Activated T-cell treated with anti-CD3 and anti-CD28 coated beads, Interleukin-2, amount 50 U/mL, for 4 hours (primary cell): Measurements from ENCODE around the gene KIF2C. TPM values are rescaled to one million over a fixed set of nuclear protein-coding genes. Genes with fewer than 3 reads are reported as not detected.
"Not testable (repeated sequence)": the region's sequence is repeated elsewhere in the genome, so short reads cannot be mapped to it uniquely, and the experiment has no call there.

ENCODE experiments used
- ATAC-seq, 2 donors: fragments of 200-7000 bp; cut with Tn5 transposase; one replicate each; pipeline ENCODE4 v1.10.0; 2021
- DNase-seq: peaks from one replicate; pipeline ENCODE4 v3.0.0-alpha.2; 2020
- H3K27me3 Mint-ChIP-seq: one replicate; pipeline ENCODE4 v1.8.0; 2021; ENCODE audit warnings: low read depth, mixed read lengths
- H3K36me3 Mint-ChIP-seq: one replicate; pipeline ENCODE4 v1.8.0; 2022; ENCODE audit warnings: mixed read lengths; ENCODE audit not compliant: insufficient read depth
- H3K4me1 Mint-ChIP-seq: one replicate; pipeline ENCODE4 v1.8.0; 2021; ENCODE audit warnings: low read depth, mixed read lengths
- H3K4me3 Mint-ChIP-seq: one replicate; pipeline ENCODE4 v1.8.0; 2021; ENCODE audit warnings: mild to moderate bottlenecking, moderate library complexity, mixed read lengths
- H3K9me3 Mint-ChIP-seq: one replicate; pipeline ENCODE4 v1.8.0; 2021; ENCODE audit warnings: mixed read lengths
- total RNA-seq, 3 donors: library from RNA; stranded (reverse); gene quantifications; one replicate each; pipeline ENCODE4 v1.2.1, GENCODE V29; 2021

KIF2C gene
- total RNA-seq, 3 donors from 2014 or later: 5.0 to 8.1 (median 8.1) TPM

GRCh38 chr1:44724955-44725698 lies 14.5 kb upstream of the KIF2C start:
- H3K36me3 Mint-ChIP-seq: peaks cover 2% of the 10 kb centered on the region
- H3K4me3 Mint-ChIP-seq: peak overlapping the region; percentile 75
- DNase-seq (no peak), ATAC-seq (no peak)
- no peaks in the 10 kb centered on the region for H3K27me3 Mint-ChIP-seq
- H3K9me3 Mint-ChIP-seq: no peaks in the 10 kb centered on the region
- peaks cover 57% of the 10 kb centered on the region for H3K4me1 Mint-ChIP-seq

GRCh38 chr1:44730741-44731512 lies 8.7 kb upstream of the KIF2C start, which contains the start of gene RNU5D-1:
Gene RNU5D-1, minus strand, starts transcription at chr1:44731170.
- Mint-ChIP-seq H3K4me1 (peaks cover 29% of the 10 kb centered on the region), H3K27me3 (no peaks in the 10 kb centered on the region), H3K9me3 (no peaks in the 10 kb centered on the region), H3K36me3 (no peaks in the 10 kb centered on the region), H3K4me3 (peak within 1 kb of the TSS; percentile 65)
- DNase-seq (peak; percentile 95), ATAC-seq (peak; percentile 84)

GRCh38 chr1:44733365-44733764 lies 6.3 kb upstream of the KIF2C start:
- Mint-ChIP-seq H3K36me3 (no peaks in the 10 kb centered on the region), H3K9me3 (no peaks in the 10 kb centered on the region), H3K4me1 (peaks cover 20% of the 10 kb centered on the region), H3K27me3 (no peaks in the 10 kb centered on the region), H3K4me3 (no peak overlapping the region)
- DNase-seq (no peak), ATAC-seq (no peak)

GRCh38 chr1:44733784-44734183 lies 5.9 kb upstream of the KIF2C start:
- H3K4me3 Mint-ChIP-seq: no peak overlapping the region
- no peak for DNase-seq
- no peaks in the 10 kb centered on the region for H3K9me3 Mint-ChIP-seq
- no peaks in the 10 kb centered on the region for H3K27me3 Mint-ChIP-seq
- peaks cover 20% of the 10 kb centered on the region for H3K4me1 Mint-ChIP-seq
- ATAC-seq: no peak
- H3K36me3 Mint-ChIP-seq: no peaks in the 10 kb centered on the region

GRCh38 chr1:44735992-44736391 lies 3.6 kb upstream of the KIF2C start:
- ATAC-seq (no peak), DNase-seq (no peak)
- H3K36me3 Mint-ChIP-seq: no peaks in the 10 kb centered on the region
- H3K9me3 Mint-ChIP-seq: no peaks in the 10 kb centered on the region
- H3K4me1 Mint-ChIP-seq: peaks cover 22% of the 10 kb centered on the region
- H3K4me3 Mint-ChIP-seq: no peak overlapping the region
- H3K27me3 Mint-ChIP-seq: no peaks in the 10 kb centered on the region

GRCh38 chr1:44738953-44739306 lies 707 bp upstream of the KIF2C start:
- H3K4me1 Mint-ChIP-seq: peaks cover 14% of the 10 kb centered on the region
- H3K27me3 Mint-ChIP-seq, H3K9me3 Mint-ChIP-seq, DNase-seq, H3K36me3 Mint-ChIP-seq: not testable (repeated sequence)
- peak in 1 of 2 donors; percentile 2 for ATAC-seq
- peak overlapping the region; percentile 82 for H3K4me3 Mint-ChIP-seq

GRCh38 chr1:44740179-44740617 lies 561 bp downstream of the KIF2C start:
- Mint-ChIP-seq H3K9me3 (no peaks in the 10 kb centered on the region), H3K4me3 (peak overlapping the region; percentile 82), H3K36me3 (no peaks in the 10 kb centered on the region), H3K4me1 (peaks cover 14% of the 10 kb centered on the region), H3K27me3 (no peaks in the 10 kb centered on the region)
- ATAC-seq: no peak
- no peak for DNase-seq

GRCh38 chr1:44743211-44743610 lies 3.6 kb downstream of the KIF2C start:
- no peaks in the 10 kb centered on the region for H3K27me3 Mint-ChIP-seq
- H3K36me3 Mint-ChIP-seq: no peaks in the 10 kb centered on the region
- no peaks in the 10 kb centered on the region for H3K9me3 Mint-ChIP-seq
- ATAC-seq (no peak), DNase-seq (no peak)
- H3K4me3 Mint-ChIP-seq: no peak overlapping the region
- peaks cover 17% of the 10 kb centered on the region for H3K4me1 Mint-ChIP-seq

GRCh38 chr1:44747878-44748277 lies 8.2 kb downstream of the KIF2C start:
- ATAC-seq: no peak
- H3K27me3 Mint-ChIP-seq: no peaks in the 10 kb centered on the region

GRCh38 chr1:44757420-44757819 lies 17.8 kb downstream of the KIF2C start:
- ATAC-seq: no peak
- no peak for DNase-seq
- H3K36me3 Mint-ChIP-seq: no peaks in the 10 kb centered on the region
- no peaks in the 10 kb centered on the region for H3K27me3 Mint-ChIP-seq
- peaks cover 5% of the 10 kb centered on the region for H3K4me1 Mint-ChIP-seq
- no peaks in the 10 kb centered on the region for H3K9me3 Mint-ChIP-seq
- H3K4me3 Mint-ChIP-seq: no peak overlapping the region

More at GRCh38 chr1:44747878-44748277, 8.2 kb downstream of the KIF2C start:
- no peaks in the 10 kb centered on the region for H3K9me3 Mint-ChIP-seq
- H3K36me3 Mint-ChIP-seq: no peaks in the 10 kb centered on the region
- DNase-seq: no peak
- H3K4me3 Mint-ChIP-seq: no peak overlapping the region
- peaks cover 3% of the 10 kb centered on the region for H3K4me1 Mint-ChIP-seq

- Mint-ChIP-seq H3K9me3 (no peaks in the 10 kb centered on the region), H3K36me3 (no peaks in the 10 kb centered on the region), H3K4me1 (peaks cover 5% of the 10 kb centered on the region), H3K27me3 (no peaks in the 10 kb centered on the region), H3K4me3 (no peak overlapping the region)
- DNase-seq (no peak), ATAC-seq (no peak)
Observed at GRCh38 chr1:44759077-44759476, 19.4 kb downstream of the KIF2C start.

GRCh38 chr1:44760876-44761275 lies 21.2 kb downstream of the KIF2C start:
- H3K9me3 Mint-ChIP-seq: no peaks in the 10 kb centered on the region
- H3K4me3 Mint-ChIP-seq: no peak overlapping the region
- peaks cover 5% of the 10 kb centered on the region for H3K4me1 Mint-ChIP-seq
- no peak for DNase-seq
- no peak for ATAC-seq
- no peaks in the 10 kb centered on the region for H3K36me3 Mint-ChIP-seq
- H3K27me3 Mint-ChIP-seq: no peaks in the 10 kb centered on the region

GRCh38 chr1:44766421-44766820 lies 26.8 kb downstream of the KIF2C start:
- H3K4me3 Mint-ChIP-seq, H3K27me3 Mint-ChIP-seq, DNase-seq, H3K4me1 Mint-ChIP-seq, H3K36me3 Mint-ChIP-seq, H3K9me3 Mint-ChIP-seq, ATAC-seq: not testable (repeated sequence)

- Mint-ChIP-seq H3K4me1 (peaks cover 32% of the 10 kb centered on the region), H3K36me3 (peaks cover 38% of the 10 kb centered on the region), H3K9me3 (no peaks in the 10 kb centered on the region), H3K27me3 (no peaks in the 10 kb centered on the region), H3K4me3 (peak within 1 kb of the TSS; percentile 98)
- peak; percentile 86 for DNase-seq
- peak; percentile 79 to 84 for ATAC-seq
Observed at GRCh38 chr1:44775078-44775929, 35.7 kb downstream of the KIF2C start, which contains the start of gene RPS8. Gene RPS8, plus strand, starts transcription at chr1:44775540. Its CDS starts 57 bp downstream, at chr1:44775597.
